GM19193 (cell line): ENCODE data around the gene UGT2B15.

ENCODE experiments used
- POLR2A ChIP-seq: IDR thresholded peaks from 4 replicates; pipeline ENCODE4 v1.6.1; 2011; ENCODE audit not compliant: insufficient read depth, insufficient read length; ENCODE audit errors: extremely low read depth

The UGT2B15 gene

GRCh38 chr4:68651932-68652331, 18.5 kb downstream of the UGT2B15 start:
- no peak for TF ChIP-seq POLR2A

GRCh38 chr4:68630371-68630770, 40.1 kb downstream of the UGT2B15 start:
- no peak for TF ChIP-seq POLR2A

GRCh38 chr4:68617003-68617698, 53.3 kb downstream of the UGT2B15 start:
- TF ChIP-seq POLR2A = no peak

GRCh38 chr4:68615699-68616422, 54.6 kb downstream of the UGT2B15 start:
- no peak for TF ChIP-seq POLR2A

GRCh38 chr4:68613752-68614151, 56.7 kb downstream of the UGT2B15 start:
- TF ChIP-seq POLR2A = no peak

- TF ChIP-seq POLR2A = no peak
These were observed 64.2 kb downstream of the UGT2B15 start for GRCh38 chr4:68606240-68606639.

GRCh38 chr4:68599150-68599549, 71.3 kb downstream of the UGT2B15 start:
- TF ChIP-seq POLR2A = no peak

GRCh38 chr4:68597482-68597881, 73.0 kb downstream of the UGT2B15 start:
- no peak for TF ChIP-seq POLR2A
